Astrocyte of the cerebellum (primary cell): ENCODE results near the gene FAM163B.

Source experiments
- DNase-seq: peaks from one replicate; pipeline ENCODE4 v3.0.0-alpha.2; 2011; ENCODE audit warnings: low read depth
- H3K4me3 ChIP-seq: 2 replicates; pipeline ENCODE4 v1.5.1; 2011; ENCODE audit warnings: mild to moderate bottlenecking, low read depth, low read length, moderate library complexity
- in situ Hi-C: cut with HindIII; loops from 2 replicates; pipeline ENCODE4 v1.10.0; 2017; ENCODE audit warnings: low sequenced_read_pairs
- TF ChIP-seq, protein P1 (sequence below): IDR thresholded peaks from 2 replicates; pipeline ENCODE4 v1.5.1; 2012; ENCODE audit warnings: low read length, low read depth, moderate library complexity, mild to moderate bottlenecking; ENCODE audit errors: missing control alignments

The FAM163B gene

DNA sequence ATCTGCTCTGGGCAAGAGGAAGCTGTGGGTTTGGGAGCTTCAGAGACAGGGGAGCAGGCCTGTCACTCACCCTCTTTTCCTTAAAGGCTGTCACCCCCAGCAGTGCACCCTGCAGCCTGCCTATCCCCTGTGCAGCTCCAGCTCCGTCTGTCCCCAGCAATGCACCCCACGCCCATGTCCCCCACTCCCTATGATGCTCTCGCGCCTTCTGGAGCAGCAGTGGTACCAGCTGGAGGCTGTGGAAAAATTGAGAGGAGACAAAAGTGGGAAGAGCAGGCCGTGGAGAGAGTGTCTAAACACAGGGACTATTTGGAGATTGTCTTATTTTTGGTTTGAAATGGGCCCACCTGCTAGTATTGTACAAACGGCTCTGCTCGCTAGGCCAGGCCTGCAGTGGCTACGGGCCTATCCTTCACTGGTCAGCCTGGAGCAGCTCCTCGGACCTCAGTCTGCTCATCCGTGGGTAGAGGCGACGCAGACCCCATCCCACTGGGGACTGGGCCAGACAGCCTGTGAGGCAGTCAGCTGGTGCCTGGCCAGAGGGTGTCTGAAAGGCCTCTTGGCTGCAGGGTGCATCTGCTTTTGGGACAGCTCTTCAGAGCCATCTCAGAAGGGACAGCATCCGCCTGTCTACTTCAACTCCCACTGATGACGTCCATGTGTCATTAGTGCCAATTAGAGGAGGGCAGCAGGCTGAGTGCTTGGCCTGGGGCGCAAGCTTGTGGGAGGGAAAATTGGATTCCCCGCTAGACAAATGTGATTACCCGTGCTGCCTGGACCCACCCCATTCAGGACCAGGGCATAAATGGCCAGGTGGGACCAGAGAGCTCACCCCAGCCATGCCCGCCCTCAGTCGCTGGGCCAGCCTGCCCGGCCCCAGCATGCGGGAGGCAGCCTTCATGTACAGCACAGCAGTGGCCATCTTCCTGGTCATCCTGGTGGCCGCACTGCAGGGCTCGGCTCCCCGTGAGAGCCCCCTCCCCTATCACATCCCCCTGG, 26.6 kb upstream of the FAM163B start, which contains the start of gene DBH:
TSS of gene DBH (plus strand) at position 831 of the 999 bp plus-strand sequence. CDS start at position 840, 9 bp downstream.
- TF ChIP-seq, protein P1, sequence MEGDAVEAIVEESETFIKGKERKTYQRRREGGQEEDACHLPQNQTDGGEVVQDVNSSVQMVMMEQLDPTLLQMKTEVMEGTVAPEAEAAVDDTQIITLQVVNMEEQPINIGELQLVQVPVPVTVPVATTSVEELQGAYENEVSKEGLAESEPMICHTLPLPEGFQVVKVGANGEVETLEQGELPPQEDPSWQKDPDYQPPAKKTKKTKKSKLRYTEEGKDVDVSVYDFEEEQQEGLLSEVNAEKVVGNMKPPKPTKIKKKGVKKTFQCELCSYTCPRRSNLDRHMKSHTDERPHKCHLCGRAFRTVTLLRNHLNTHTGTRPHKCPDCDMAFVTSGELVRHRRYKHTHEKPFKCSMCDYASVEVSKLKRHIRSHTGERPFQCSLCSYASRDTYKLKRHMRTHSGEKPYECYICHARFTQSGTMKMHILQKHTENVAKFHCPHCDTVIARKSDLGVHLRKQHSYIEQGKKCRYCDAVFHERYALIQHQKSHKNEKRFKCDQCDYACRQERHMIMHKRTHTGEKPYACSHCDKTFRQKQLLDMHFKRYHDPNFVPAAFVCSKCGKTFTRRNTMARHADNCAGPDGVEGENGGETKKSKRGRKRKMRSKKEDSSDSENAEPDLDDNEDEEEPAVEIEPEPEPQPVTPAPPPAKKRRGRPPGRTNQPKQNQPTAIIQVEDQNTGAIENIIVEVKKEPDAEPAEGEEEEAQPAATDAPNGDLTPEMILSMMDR = no peak
- in situ Hi-C loops = no loop called here
- H3K4me3 ChIP-seq = no peak within 1 kb of the TSS
- DNase-seq = no peak

DNA sequence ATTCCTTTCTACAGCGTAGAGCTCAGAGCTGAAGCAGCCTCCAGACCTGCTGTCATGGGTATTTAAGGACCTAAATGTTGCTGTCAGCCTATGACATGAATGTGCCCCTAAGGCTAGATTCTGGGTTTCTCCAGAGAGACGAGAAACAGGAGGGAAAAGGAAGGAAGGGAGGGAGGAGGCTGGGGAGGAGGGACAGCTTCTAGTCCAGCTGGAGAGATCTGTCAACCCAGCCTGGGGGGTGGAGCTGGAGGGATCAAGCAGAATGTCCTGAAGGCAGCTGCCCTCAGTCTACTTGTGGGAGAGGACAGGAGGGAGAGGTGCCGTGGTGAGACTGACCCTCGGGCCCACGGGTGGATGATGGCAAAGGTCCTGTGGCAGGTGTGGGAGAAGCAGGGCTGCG, 25.9 kb upstream of the FAM163B start:
- in situ Hi-C loops = no loop called here

DNA sequence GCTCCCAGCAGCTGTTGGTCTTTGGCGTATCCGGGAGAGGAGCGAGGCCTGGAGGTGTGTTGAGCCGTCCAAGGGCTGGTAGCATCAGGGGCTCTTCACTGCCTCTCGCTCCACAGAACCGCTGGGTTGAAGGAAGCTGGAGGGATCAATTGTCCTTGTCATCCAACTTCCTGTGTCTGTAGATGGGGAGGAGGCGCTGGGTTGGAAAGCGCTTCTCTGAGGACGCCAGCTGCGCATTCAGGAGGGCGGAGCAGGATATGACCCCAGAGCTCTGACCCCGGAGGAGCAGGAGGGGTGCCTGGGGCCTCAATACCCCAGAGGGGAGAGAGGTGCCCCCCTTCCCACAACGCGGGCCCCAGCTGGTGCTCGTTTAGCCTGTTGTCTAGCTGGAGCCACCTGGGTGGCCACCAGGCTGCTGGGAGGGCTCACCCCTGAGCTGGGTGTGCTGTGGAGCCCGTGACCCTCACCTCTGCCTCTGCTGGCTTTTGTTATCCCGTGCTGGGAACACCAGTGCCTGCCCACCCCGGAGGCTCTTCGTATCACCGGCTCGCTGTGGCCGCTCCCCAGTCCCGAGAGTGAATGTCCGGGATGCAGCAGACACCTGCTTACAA, 25.0 kb upstream of the FAM163B start:
- in situ Hi-C loops = no loop called here
- no peak for DNase-seq
- H3K4me3 ChIP-seq = no peak overlapping the region
- TF ChIP-seq, protein P1 = no peak

More for the DNA sequence above, 25.9 kb upstream of the FAM163B start:
- TF ChIP-seq, protein P1 = no peak
- DNase-seq = no peak
- no peak overlapping the region for H3K4me3 ChIP-seq

DNA sequence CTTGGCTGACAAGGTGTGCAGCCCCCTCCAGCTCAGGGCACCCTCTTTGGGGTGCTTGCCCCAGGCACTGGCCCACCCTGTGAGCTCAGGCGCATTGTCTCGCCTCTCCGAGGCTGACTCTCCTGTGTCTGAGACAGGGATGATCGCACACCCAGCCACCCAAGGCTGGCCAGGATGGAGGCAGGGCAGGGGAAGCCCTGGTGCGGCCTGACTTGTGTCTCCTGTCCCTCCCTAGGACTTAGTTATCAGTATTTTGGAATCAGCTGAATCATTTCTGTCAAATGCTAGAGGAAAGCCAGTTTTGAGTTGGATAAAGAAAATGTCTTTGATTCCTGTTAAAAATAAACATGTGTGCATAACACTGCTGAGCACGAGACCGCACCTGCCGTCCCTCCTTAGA, 24.5 kb upstream of the FAM163B start:
- in situ Hi-C loops = no loop called here
- H3K4me3 ChIP-seq = no peak overlapping the region
- TF ChIP-seq, protein P1 = no peak
- DNase-seq = no peak

DNA sequence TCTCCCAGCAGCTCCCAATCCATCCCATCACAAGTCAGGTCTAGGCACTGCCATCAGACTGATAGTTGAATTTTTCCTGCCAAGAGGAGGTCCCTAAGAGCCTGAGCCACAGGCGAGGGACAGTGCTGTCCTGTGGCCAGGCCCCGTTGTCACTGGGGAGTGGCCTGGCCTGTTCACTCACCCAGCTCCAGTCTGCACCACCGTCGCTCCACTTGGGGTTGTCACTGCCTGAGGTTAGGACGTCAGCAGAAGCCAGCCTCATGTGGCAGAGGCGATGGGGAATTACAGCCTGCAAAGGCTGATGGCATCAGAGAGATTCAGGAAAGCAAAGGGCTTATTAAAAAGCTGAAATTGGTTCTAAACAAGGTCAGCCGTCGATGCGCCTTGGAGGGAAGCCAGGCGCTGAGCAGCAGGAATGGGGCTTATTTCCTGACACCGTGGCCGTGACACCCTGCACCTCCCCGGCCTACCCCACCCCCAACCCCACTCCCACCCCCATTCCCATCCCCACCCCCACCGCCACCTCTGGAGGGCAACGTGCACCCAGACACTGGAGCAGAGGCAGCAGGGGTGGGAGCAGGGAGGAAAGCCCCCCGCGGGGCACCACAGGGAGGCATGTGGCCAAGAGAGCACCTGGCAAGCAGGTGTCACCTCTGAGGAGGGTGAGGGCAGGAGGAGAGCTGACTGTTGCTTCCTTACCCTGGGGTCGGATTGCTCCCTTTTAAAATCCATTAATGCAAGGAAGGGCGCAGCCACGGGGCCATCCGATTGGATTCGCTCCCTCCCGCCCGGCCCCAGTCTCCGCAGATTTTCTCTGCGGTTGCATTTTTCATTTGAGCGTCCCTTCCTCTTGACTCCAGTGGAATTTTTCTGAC, 23.9 kb upstream of the FAM163B start:
- DNase-seq = no peak
- no peak overlapping the region for H3K4me3 ChIP-seq
- in situ Hi-C loops = no loop called here
- TF ChIP-seq, protein P1 = no peak

DNA sequence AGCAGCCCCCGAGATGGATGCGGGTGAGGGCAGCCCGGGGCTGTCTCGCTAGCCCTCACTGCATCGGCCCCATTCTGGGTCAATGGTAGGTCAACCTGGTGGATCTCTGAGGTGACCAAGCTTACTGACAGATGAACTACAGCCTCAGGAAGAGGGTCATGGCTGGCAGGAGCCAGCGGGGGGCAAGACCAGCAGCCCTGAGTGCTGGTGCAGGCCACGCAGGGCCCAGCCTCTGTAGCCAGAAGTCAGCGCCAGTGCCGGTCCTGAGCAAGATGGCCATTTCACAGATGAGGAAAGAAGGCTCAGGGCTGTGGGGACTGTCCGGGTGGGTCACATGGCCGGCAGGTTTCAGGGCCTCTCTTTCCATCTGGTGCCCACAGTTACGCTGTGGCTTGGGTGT, 21.9 kb upstream of the FAM163B start:
- TF ChIP-seq, protein P1 = no peak
- H3K4me3 ChIP-seq = no peak overlapping the region
- DNase-seq = no peak
- in situ Hi-C loops = no loop called here
